Vagina (tissue), 2 donors: ENCODE measurements around the gene ASPRV1. TPM values are rescaled to one million over a fixed set of nuclear protein-coding genes. Genes with fewer than 3 reads are reported as not detected.

ENCODE experiments used
- DNase-seq, 2 donors: peaks; one replicate each; pipeline ENCODE4 v3.0.0-alpha.2; 2017; ENCODE audit errors: extremely low spot score in 2 of 2
- H3K27ac ChIP-seq: fragments of 200-600 bp; sonication (generic); one replicate; pipeline ENCODE4 v1.5.1; 2019
- H3K27me3 ChIP-seq: fragments of 200-600 bp; sonication (generic); one replicate; pipeline ENCODE4 v1.5.1; 2019
- H3K36me3 ChIP-seq, 2 donors: fragments of 200-600 bp; sonication (generic); one replicate each; pipeline ENCODE4 v1.5.1; 2017 to 2019
- H3K4me1 ChIP-seq: fragments of 200-600 bp; sonication (generic); one replicate; pipeline ENCODE4 v1.5.1; 2019
- H3K4me3 ChIP-seq, 2 donors: fragments of 200-600 bp; sonication (generic); 1 replicate in 1 of 2; 2 replicates in 1 of 2; pipeline ENCODE4 v1.5.1; 2016 to 2019
- H3K9me3 ChIP-seq: fragments of 200-600 bp; sonication (generic); one replicate; pipeline ENCODE4 v1.5.1; 2019
- CTCF ChIP-seq, 3 experiments: fragments of 450-650 bp in 2 of 3; fragments of 200-600 bp in 1 of 3; sonication (generic) in 1 of 3; IDR thresholded peaks; one replicate each; pipeline ENCODE4 v1.5.1; 2017 to 2019; ENCODE audit warnings: antibody characterized with exemption in 3 of 3, mild to moderate bottlenecking in 2 of 3, moderate library complexity in 2 of 3
- POLR2A ChIP-seq, 2 donors: fragments of 450-650 bp; IDR thresholded peaks; one replicate each; pipeline ENCODE4 v1.6.1; 2017; ENCODE audit warnings: antibody characterized with exemption in 2 of 2, mild to moderate bottlenecking in 2 of 2, moderate library complexity in 2 of 2
- POLR2AphosphoS5 ChIP-seq, 2 donors: sonication (generic); formaldehyde crosslinking; IDR thresholded peaks; one replicate each; pipeline ENCODE4 v1.9.0; 2017; ENCODE audit warnings: antibody characterized with exemption in 2 of 2, mild to moderate bottlenecking in 2 of 2, low read depth in 1 of 2; ENCODE audit not compliant: insufficient read depth in 1 of 2
- intact Hi-C: fragments of 100-400 bp; cut with DNase I; formaldehyde crosslinking; loops from one replicate; pipeline ENCODE4 v1.15.1; 2023
- total RNA-seq: library from RNA; depleted of rRNA; stranded (reverse); fragments of >200 nt; gene quantifications from one replicate; pipeline ENCODE4 v1.2.3, GENCODE V29; 2016

ASPRV1 gene
- total RNA-seq, 1 donor from 2014 or later: 0.49 TPM

- peak overlapping the region; percentile 96 for H3K27ac ChIP-seq
- no peak for DNase-seq
- H3K27me3 ChIP-seq: no peaks in the 10 kb centered on the region
- peaks cover 0 to 30% of the 10 kb centered on the region in 2 donors for H3K36me3 ChIP-seq
- no peaks in the 10 kb centered on the region for H3K9me3 ChIP-seq
- no peak overlapping the region for H3K4me3 ChIP-seq
- peaks cover 28% of the 10 kb centered on the region for H3K4me1 ChIP-seq
- intact Hi-C loops: loop anchor here (5.0 kb wide), 1 partner anchor 154 kb away; no protein-coding TSS in a partner anchor
- no peak for TF ChIP-seq CTCF (IDR thresholded peaks at IDR 0.05)
- TF ChIP-seq POLR2AphosphoS5 (IDR thresholded peaks at IDR 0.05; ENCODE audit: insufficient read depth in 1 of 2, low read depth in 1 of 2): peak in 1 of 2 donors; percentile 79
These were observed 43.6 kb downstream of the ASPRV1 start for GRCh38 chr2:69917852-69918251.

DNA sequence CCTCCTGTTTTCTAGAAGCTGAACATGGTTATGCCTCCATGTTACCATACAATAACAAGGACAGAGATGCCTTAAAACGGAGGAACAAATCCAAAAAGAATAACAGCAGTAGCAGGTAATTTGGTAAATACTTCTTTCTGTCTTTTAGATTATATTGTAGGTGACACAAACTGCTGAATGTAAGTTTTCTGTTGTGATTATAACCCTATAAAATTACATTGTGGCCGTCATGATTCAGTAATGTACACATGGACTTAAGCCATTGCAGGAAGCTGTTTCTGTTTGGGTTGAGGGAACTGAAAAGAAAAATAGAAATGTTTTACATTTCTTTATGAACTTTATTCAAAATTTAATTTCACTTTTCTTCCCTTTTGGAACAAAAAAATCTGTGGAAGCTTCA lies 45.3 kb downstream of the ASPRV1 start:
- Histone ChIP-seq H3K27ac (peak overlapping the region; percentile 96), H3K36me3 (peaks cover 0 to 19% of the 10 kb centered on the region in 2 donors), H3K9me3 (no peaks in the 10 kb centered on the region), H3K4me1 (peaks cover 28% of the 10 kb centered on the region), H3K27me3 (no peaks in the 10 kb centered on the region), H3K4me3 (peak overlapping the region; percentile 85 to 93)
- intact Hi-C loops: loop anchor here (5.0 kb wide), 1 partner anchor 156 kb away; no protein-coding TSS in a partner anchor
- TF ChIP-seq POLR2AphosphoS5 (IDR thresholded peaks at IDR 0.05; ENCODE audit: insufficient read depth in 1 of 2, low read depth in 1 of 2) (no peak), POLR2A (IDR thresholded peaks at IDR 0.05) (no peak), CTCF (IDR thresholded peaks at IDR 0.05) (no peak)
- DNase-seq: no peak

DNA sequence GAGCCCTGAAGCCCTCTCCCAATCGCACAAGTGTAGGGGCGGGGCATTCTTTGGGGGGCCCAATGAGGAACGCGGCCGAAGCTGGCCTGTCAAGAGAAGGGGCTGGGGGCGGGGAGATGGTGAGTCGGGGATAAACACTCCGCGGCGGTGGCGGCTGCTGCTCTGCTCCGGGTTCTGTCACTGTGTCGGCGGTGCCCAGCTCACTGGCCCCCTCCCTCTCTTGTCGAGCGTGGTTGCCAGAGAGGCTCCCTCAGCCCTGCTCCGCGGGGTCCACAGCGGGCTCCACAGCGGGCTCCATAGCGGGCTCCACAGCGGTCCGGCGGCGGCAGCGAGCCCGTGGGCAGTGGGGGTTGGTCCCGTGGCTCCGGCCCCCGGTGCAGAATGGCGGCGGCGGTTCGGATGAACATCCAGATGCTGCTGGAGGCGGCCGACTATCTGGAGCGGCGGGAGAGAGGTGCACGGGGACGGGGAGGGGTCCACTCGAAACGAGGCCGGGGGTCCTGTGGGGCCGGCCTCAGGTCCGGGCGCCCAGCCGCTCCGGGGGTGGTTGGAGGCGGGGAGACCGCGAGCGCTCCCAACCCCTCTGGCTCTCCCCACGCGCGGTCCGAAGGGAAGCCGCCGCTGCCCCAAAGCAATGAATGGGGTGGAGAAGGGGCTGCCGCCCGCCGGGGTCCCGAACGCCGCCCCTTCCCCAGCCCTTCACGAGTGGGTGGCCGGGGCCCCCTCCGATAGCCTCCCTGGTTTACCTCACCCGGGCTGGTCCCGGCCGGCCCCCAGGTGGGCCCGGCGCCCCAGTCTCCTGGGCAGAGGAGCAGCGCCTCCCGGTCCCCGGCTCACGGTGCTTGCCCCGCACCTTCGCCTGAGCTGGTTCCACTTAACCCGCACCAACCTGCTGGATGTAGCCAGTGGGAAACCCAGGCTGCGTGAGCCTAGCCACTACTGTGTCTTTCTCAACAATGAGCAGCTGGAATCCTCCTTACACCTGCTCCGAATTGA lies 46.2 kb downstream of the ASPRV1 start, which contains the start of gene MXD1:
MXD1 (plus strand) TSS at position 160 of the 996 bp plus-strand sequence; CDS start at position 382, 222 bp downstream.
- H3K36me3 ChIP-seq: peaks cover 0 to 19% of the 10 kb centered on the region in 2 donors
- peak within 1 kb of the TSS; percentile 85 to 93 for H3K4me3 ChIP-seq
- no peaks in the 10 kb centered on the region for H3K9me3 ChIP-seq
- DNase-seq: no peak
- TF ChIP-seq POLR2AphosphoS5 (IDR thresholded peaks at IDR 0.05; ENCODE audit: insufficient read depth in 1 of 2, low read depth in 1 of 2) (peak in 1 of 2 donors; percentile 71), CTCF (IDR thresholded peaks at IDR 0.05) (no peak), POLR2A (IDR thresholded peaks at IDR 0.05) (peak; percentile 93 to 98)
- peak within 1 kb of the TSS; percentile 99 for H3K27ac ChIP-seq
- peaks cover 28% of the 10 kb centered on the region for H3K4me1 ChIP-seq
- no peaks in the 10 kb centered on the region for H3K27me3 ChIP-seq
- intact Hi-C loops: loop anchor here (1.0 to 5.0 kb wide), 3 partner anchors 157 to 227 kb away; partner anchors contain the start of gene PCBP1

- peaks cover 0 to 20% of the 10 kb centered on the region in 2 donors for H3K36me3 ChIP-seq
- H3K4me1 ChIP-seq: peaks cover 28% of the 10 kb centered on the region
- intact Hi-C loops: loop anchor here (1.0 to 5.0 kb wide), 2 partner anchors 173 to 228 kb away; partner anchors contain the start of gene PCBP1
- DNase-seq: peak; percentile 100
- no peaks in the 10 kb centered on the region for H3K9me3 ChIP-seq
- peak overlapping the region; percentile 99 for H3K27ac ChIP-seq
- no peaks in the 10 kb centered on the region for H3K27me3 ChIP-seq
- peak overlapping the region; percentile 78 to 85 for H3K4me3 ChIP-seq
- TF ChIP-seq POLR2AphosphoS5 (IDR thresholded peaks at IDR 0.05; ENCODE audit: insufficient read depth in 1 of 2, low read depth in 1 of 2): peak; percentile 92 to 99
- peak; percentile 70 to 95 for TF ChIP-seq POLR2A (IDR thresholded peaks at IDR 0.05)
- peak in 1 of 3 experiments; percentile 13 for TF ChIP-seq CTCF (IDR thresholded peaks at IDR 0.05)
These were observed 47.1 kb downstream of the ASPRV1 start for GRCh38 chr2:69914164-69914949.
